NCI-H82 treated with DMSO at 0.1 percent for 48 hours (cell line): Measurements from ENCODE around the gene NAV2.

Experiments
- DNase-seq: peaks from one replicate; lab custom pipeline; 2025; ENCODE audit not compliant: unreplicated experiment; lab: John Stamatoyannopoulos, UW

Gene NAV2

GRCh38 chr11:20011307-20011951, 298.8 kb downstream of the NAV2 start:
- DNase-seq: no peak

DNA sequence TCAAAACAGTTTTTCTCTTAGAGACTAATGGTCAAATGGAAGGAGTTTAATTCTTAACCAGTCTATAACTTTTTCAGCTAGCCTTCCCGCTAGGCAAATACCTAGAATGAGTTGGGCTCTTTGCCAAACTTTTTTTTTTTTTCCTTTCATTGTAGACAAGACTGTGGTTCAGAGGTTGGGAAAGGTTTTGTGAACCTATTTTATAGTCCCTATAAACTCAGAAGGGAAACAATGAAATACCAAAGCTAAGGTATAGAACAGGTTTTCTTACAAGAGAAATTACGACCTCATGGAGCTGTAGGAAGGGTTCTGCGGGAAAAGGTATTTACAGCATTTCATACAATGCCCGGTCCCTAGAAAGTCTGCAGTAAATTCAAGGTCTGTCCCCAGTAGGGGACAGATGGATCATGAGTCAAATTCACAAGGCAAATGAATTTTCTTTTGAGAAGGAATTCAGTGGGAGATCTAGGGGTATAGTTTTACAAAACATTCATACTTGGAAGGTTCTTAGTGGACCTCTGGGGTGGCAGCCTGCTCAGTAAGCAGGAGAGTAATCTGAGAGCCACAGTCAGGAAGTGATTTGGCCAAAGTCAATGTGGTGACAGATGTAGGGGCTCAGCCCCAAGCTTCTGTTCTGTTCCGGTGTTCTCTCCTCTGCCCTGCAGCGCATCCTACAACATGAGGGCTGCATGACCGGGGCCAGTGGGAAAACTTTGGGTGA, 300.9 kb downstream of the NAV2 start:
- no peak for DNase-seq

GRCh38 chr11:20014067-20014402, 301.4 kb downstream of the NAV2 start:
- no peak for DNase-seq

DNA sequence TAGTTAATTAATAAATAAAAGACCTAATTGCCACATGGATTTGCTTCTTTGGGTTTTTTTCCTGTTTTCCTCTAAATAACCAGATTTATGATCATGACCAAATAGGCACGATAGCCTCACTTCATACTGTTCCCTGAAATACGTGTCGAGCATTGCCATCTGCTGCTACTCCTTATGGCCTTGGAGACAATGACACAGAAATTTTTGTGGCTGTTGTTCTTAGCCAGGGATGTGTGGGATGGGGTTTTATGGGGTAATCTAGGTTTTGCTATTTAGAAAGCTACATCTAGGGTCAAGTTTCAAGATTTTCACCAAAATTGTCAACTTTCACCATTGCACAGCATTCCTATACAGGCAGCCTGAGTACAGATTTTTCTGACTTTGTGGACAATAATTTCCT, 302.5 kb downstream of the NAV2 start:
- no peak for DNase-seq

- no peak for DNase-seq
Observed at GRCh38 chr11:20015529-20016427, 303.1 kb downstream of the NAV2 start.

GRCh38 chr11:20016526-20016925, 303.9 kb downstream of the NAV2 start:
- no peak for DNase-seq

DNA sequence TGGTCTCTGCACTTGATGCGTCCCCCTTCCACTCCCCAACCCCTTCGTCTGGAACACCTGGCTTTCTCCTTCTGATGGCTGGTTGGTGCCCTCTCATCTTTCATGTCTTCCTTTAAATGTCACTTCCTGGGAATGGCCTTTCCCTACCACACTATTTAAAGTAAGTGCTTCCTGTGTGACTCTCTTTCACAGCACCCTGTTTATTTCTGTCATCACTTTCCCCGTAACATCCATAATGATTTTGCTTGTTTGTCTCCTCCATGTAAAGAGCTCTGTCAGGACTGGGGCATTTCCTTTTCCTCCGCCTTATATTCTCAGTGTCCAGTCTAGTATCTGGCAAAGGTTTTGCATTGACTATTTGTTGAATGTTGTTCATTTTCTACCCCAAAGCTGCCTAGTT, 304.7 kb downstream of the NAV2 start:
- DNase-seq: no peak

DNA sequence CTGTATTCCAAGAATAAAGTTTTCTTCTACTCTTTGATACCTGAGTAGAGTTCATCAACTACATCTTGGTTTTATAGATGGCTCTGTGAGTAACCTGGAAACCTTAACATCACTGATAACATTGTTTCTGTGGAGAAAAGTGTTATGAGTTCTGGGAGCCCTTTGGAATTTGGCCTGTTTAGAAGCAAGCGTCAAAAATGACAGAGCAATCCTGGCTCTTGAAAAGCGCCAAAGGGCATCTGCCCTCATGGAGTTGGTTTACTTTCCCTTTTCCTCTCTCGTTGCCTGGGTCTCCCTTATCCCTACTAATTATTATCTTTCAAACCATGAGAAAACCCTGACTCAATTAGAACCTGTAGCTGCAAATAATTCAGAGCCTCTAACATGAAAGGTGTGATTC, 307.6 kb downstream of the NAV2 start:
- no peak for DNase-seq

DNA sequence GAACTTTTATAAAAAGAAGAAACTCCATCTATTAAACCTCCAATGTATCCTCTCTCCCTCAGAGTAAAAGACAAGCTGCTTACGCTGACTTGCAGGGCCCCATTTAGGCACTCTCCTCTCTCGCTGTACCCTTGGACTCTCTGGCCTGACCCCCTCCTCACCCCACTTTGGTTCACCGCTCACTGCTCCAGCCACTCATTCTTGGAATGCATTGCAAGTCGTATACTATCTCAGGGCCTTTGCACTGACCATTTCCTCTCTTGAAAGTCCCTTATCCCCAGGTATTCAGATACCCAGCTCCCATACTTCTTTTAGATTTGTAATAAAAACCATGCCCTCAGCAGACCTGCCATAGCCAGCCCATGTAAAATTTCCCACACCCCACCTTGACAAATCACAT, 308.1 kb downstream of the NAV2 start:
- no peak for DNase-seq

DNA sequence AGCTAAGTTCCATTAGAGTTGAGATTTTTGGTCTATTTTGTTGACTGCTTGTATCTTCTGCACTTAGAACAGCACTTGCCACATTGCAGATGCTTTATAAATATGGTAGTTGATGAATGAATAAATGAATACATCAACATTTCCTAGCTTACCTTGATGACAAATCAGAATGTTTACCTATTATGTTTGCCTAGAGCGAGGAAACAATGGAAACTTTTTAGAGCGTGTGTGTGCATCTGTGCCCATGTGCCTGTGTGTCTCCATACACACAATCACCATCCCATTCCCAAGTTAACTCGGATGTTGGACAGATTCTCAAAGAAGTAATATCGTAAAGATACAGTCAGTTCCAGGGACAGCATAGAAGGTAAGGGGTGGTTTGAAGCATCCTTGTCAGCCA, 308.6 kb downstream of the NAV2 start:
- no peak for DNase-seq

DNA sequence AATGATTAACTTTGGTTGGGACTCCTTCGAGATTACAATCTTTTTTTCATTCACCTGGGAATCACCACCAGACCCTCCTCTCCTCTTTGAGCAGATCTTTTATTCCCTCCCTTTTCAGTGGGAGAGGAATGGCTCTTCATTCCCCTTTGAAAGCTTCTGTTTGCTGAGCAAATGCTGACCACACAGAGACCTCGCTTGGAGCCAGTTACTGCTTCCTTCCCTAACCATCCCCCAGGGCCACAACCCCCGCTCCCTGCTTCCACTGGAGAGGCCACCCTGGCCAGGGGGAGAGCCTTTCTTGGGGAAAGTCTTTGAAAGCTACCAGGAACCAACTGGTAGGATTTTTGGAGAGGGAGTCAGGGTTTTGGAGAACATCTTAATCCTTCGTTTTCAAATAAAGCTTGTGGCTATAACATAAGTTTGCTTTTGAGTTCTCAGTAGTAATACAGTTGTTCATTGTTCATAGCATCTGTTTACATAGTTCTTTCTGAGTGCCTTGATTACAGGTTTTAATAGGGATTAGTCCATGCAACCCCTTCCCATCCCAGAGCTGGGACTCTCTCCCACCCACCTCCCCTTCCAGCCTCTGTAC, 309.2 kb downstream of the NAV2 start:
- DNase-seq: no peak

GRCh38 chr11:20022363-20023081, 309.9 kb downstream of the NAV2 start:
- no peak for DNase-seq

- no peak for DNase-seq
Observed at GRCh38 chr11:20023082-20023426, 310.4 kb downstream of the NAV2 start.

DNA sequence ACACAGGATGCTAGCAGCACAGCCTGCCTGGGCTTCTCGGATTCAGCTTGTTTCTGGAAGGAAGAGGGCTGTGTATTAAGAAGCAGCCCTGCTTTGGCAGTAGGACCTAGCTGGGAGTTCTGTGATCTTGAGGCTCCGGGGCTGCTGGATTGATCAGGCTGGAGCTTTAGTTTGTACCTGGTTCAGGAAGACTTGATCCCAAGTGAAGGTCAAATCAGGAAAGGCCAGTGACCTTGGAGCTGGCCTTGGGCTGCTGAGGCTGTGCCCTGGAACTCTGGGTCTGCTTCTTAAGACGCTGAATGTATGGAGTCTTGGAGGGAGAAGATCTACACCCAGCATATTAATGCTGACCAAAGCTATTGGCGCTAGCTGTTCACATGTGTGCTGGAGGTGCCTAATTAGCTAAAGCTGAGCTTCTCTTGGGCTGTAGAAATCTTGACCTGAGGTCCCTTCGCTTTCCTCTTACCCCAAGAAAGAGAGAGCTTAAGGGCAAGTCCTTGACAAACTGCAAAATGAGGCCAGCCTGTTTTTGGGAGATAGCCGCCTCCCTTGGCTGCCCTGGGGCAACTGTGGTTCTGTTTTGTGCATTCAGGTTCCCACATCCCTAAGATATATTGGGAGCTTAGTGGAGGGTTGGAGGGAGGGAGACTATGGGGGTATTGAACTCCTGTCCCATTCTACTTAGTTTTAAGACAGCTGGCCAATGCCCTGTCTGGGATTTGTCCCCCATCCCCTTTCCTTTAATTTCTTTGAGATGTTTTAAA, 311.7 kb downstream of the NAV2 start:
- no peak for DNase-seq

GRCh38 chr11:20025332-20025840, 312.7 kb downstream of the NAV2 start:
- DNase-seq: no peak

DNA sequence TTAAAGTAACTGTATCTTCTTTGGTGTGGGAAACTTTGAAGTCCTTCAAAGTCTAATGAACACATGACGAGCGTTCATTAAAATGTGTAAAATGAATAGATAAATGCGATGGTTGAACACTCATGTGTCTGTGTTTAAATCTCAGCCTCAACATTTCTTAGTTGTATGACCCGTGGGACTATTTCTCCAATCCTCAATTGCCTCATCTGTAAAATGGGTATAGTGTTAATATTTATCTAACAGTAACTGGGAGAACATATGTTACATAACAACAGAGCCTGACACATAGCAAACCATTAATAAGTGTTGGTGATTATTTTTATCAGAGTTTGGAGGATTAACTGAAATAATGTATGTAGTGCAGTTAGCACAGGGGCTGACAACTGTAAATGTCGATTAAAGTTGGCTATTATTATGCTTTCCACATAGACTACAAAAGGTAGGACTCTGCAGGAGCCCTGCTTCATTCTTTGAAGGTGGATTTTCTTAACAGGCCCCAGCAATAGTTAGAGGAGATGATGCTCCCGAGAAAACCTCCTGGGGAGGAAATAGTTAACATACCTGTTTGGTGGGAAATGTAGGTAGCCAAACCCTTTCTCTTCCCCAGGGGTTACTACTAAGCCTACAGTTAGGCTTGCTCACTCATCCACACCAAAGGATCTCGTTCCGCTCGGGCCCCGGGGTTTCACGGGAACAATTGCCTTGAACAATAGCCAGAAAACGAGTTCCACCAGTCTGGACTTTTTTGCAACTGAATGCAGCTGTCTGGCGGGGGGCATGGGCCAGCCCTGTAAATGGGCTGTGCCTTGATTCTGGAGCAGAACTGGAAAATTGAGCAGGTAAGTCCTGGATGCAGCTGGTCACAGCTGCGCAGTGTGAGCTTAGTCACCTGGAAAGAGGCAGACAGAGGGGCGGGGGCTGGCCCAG, 314.3 kb downstream of the NAV2 start:
- DNase-seq: no peak

GRCh38 chr11:20027556-20028013, 314.9 kb downstream of the NAV2 start:
- no peak for DNase-seq

GRCh38 chr11:20029193-20029592, 316.6 kb downstream of the NAV2 start:
- no peak for DNase-seq

- DNase-seq: no peak
Observed at GRCh38 chr11:20030472-20030871, 317.8 kb downstream of the NAV2 start.
